ENCODE results near the gene APOBEC3H. TPM values are rescaled to one million over a fixed set of nuclear protein-coding genes. Genes with fewer than 3 reads are reported as not detected.

Gene APOBEC3H
- total RNA-seq, 1 experiment from 2014 or later: not detected

- CTCF ChIA-PET: no interaction called here
- POLR2A ChIA-PET: no interaction called here
- in situ Hi-C loops (cut with HindIII; ENCODE audit: low pct_unique_long_range_greater_than_20kb, low sequenced_read_pairs): no loop called here
Observed at GRCh38 chr22:39132281-39132680, 35.2 kb downstream of the APOBEC3H start.

DNA sequence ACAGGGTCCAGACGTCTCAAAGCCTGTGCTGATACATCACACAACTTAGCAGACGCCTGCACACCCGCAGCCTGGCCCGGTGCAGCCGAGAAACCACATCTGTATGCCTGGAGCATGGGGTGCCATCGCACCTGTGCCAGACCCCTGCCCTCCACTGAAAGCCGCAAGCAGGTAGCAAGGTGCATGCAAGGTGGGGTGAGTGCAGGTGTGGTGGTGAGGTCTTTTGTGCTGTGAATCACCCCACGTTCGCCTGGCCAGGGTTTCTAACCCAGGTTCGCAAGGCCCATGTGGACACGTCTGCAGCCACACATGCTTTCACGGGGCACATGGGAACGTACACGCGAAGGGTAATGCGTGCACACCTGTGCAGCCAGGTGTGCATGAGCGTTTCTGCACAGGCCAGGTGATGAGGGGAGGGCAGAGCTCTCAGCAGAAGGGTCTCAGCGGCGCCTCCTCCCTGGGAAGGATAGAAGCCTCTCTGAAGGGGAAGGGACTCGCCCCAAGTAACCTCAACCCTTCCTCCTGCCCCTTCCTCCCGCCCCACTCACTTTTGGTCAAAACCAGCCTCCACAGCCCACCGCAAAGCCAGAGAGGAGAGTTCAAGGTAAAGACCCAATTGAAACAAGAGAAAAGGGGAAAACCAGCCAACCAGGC is 36.0 kb downstream of the APOBEC3H start:
- ATAC-seq (no peak), DNase-seq (ENCODE audit: low read depth, low spot score) (no peak)
- BruUV-seq (replicated peaks): no TSS peak
- POLR2A ChIA-PET: no interaction called here
- no peak overlapping the region for H3K27ac ChIP-seq (ENCODE audit: low read length)
- in situ Hi-C loops (cut with HindIII; ENCODE audit: low pct_unique_long_range_greater_than_20kb, low sequenced_read_pairs) (no loop called here), intact Hi-C loops (cut with micrococcal nuclease; ENCODE audit: unreplicated experiment) (no loop called here)
- H3K36me3 ChIP-seq (ENCODE audit: control insufficient read depth, insufficient read depth, low read length): no peaks in the 10 kb centered on the region
- TF ChIP-seq POLR2AphosphoS5 (IDR thresholded peaks at IDR 0.05; ENCODE audit: low read depth, low read length) (no peak), TCF7L2 (IDR thresholded peaks at IDR 0.05; ENCODE audit: low read depth, low read length) (no peak), CTCF (IDR thresholded peaks at IDR 0.05) (no peak), SIN3A (IDR thresholded peaks at IDR 0.05; ENCODE audit: borderline replicate concordance, insufficient read depth, low read depth, low read length) (no peak), REST (IDR thresholded peaks at IDR 0.05; ENCODE audit: insufficient read depth in 1 of 2, low read depth in 2 of 2, low read length in 1 of 2) (no peak)
- peaks cover 7% of the 10 kb centered on the region; the same call in 1 of the 2 replicates for H3K4me1 ChIP-seq (ENCODE audit: control insufficient read depth, insufficient read depth, low read length)
- no peaks in the 10 kb centered on the region for H3K9me3 ChIP-seq (ENCODE audit: control insufficient read depth, insufficient read depth, low read depth, low read length)
- H3K4me3 ChIP-seq (ENCODE audit: low read depth in 2 of 2, low read length in 2 of 2): no peak overlapping the region
- CTCF ChIA-PET: no interaction called here
- H3K27me3 ChIP-seq (ENCODE audit: control insufficient read depth, insufficient read depth, low read length): no peaks in the 10 kb centered on the region

More at GRCh38 chr22:39132281-39132680, 35.2 kb downstream of the APOBEC3H start:
- intact Hi-C loops (cut with micrococcal nuclease; ENCODE audit: unreplicated experiment): no loop called here
- TF ChIP-seq CTCF (IDR thresholded peaks at IDR 0.05): no peak
- TF ChIP-seq POLR2AphosphoS5 (IDR thresholded peaks at IDR 0.05; ENCODE audit: low read depth, low read length): no peak
- TF ChIP-seq SIN3A (IDR thresholded peaks at IDR 0.05; ENCODE audit: borderline replicate concordance, insufficient read depth, low read depth, low read length): no peak
- no peak for TF ChIP-seq TCF7L2 (IDR thresholded peaks at IDR 0.05; ENCODE audit: low read depth, low read length)
- no peak for TF ChIP-seq REST (IDR thresholded peaks at IDR 0.05; ENCODE audit: insufficient read depth in 1 of 2, low read depth in 2 of 2, low read length in 1 of 2)
- Histone ChIP-seq H3K36me3 (ENCODE audit: control insufficient read depth, insufficient read depth, low read length) (no peaks in the 10 kb centered on the region), H3K9me3 (ENCODE audit: control insufficient read depth, insufficient read depth, low read depth, low read length) (no peaks in the 10 kb centered on the region), H3K27ac (ENCODE audit: low read length) (no peak overlapping the region), H3K4me1 (ENCODE audit: control insufficient read depth, insufficient read depth, low read length) (peaks cover 7% of the 10 kb centered on the region; the same call in 1 of the 2 replicates), H3K27me3 (ENCODE audit: control insufficient read depth, insufficient read depth, low read length) (no peaks in the 10 kb centered on the region), H3K4me3 (ENCODE audit: low read depth in 2 of 2, low read length in 2 of 2) (no peak overlapping the region)
- DNase-seq (ENCODE audit: low read depth, low spot score) (no peak), ATAC-seq (no peak)
- no TSS peak for BruUV-seq (replicated peaks)

Data from Panc1 (cell line).